Dendritic cell treated with granulocyte-macrophage colony-stimulating factor and Interleukin-4, amounts not matched to agents 40 ng/mL and 50 ng/mL, for 4 days (primary cell): ENCODE results near the gene NLRP6.
"Not testable (repeated sequence)": the region's sequence is repeated elsewhere in the genome, so short reads cannot be mapped to it uniquely, and the experiment has no call there.

Experiments used
- H3K27ac Mint-ChIP-seq: one replicate; pipeline ENCODE4 v1.8.0; 2022; ENCODE audit warnings: mild to moderate bottlenecking, mixed read lengths
- H3K27me3 Mint-ChIP-seq: one replicate; pipeline ENCODE4 v1.8.0; 2022; ENCODE audit warnings: mild to moderate bottlenecking, mixed read lengths
- H3K36me3 Mint-ChIP-seq: one replicate; pipeline ENCODE4 v1.8.0; 2022; ENCODE audit warnings: low read depth, mixed read lengths
- H3K4me1 Mint-ChIP-seq: one replicate; pipeline ENCODE4 v1.8.0; 2022; ENCODE audit warnings: low read depth, mixed read lengths
- H3K4me3 Mint-ChIP-seq: one replicate; pipeline ENCODE4 v1.8.0; 2022; ENCODE audit warnings: mild to moderate bottlenecking, moderate library complexity, mixed read lengths
- H3K9me3 Mint-ChIP-seq: one replicate; pipeline ENCODE4 v1.8.0; 2022; ENCODE audit warnings: mixed read lengths
- intact Hi-C: fragments of 100-400 bp; cut with micrococcal nuclease; formaldehyde crosslinking; loops from one replicate; pipeline ENCODE4 v1.15.0; 2022

NLRP6 gene

GRCh38 chr11:266676-267439 is 11.3 kb upstream of the NLRP6 start:
- no peaks in the 10 kb centered on the region for H3K36me3 Mint-ChIP-seq
- intact Hi-C loops: no loop called here
- peak overlapping the region; percentile 99 for H3K27ac Mint-ChIP-seq
- H3K4me3 Mint-ChIP-seq: peak overlapping the region; percentile 50
- peaks cover 44% of the 10 kb centered on the region for H3K4me1 Mint-ChIP-seq
- H3K27me3 Mint-ChIP-seq: peaks cover 2% of the 10 kb centered on the region
- no peaks in the 10 kb centered on the region for H3K9me3 Mint-ChIP-seq

GRCh38 chr11:267491-267994 is 10.7 kb upstream of the NLRP6 start:
- Mint-ChIP-seq H3K27ac (peak overlapping the region; percentile 99), H3K4me1 (peaks cover 47% of the 10 kb centered on the region), H3K27me3 (peaks cover 5% of the 10 kb centered on the region), H3K36me3 (no peaks in the 10 kb centered on the region), H3K4me3 (peak overlapping the region; percentile 77), H3K9me3 (no peaks in the 10 kb centered on the region)
- intact Hi-C loops: no loop called here

- H3K4me3 Mint-ChIP-seq: peak overlapping the region; percentile 77
- not testable (repeated sequence) for H3K9me3 Mint-ChIP-seq, H3K36me3 Mint-ChIP-seq
- peaks cover 10% of the 10 kb centered on the region for H3K27me3 Mint-ChIP-seq
- H3K4me1 Mint-ChIP-seq: peaks cover 51% of the 10 kb centered on the region
- H3K27ac Mint-ChIP-seq: peak overlapping the region; percentile 99
- intact Hi-C loops: loop anchor here (1.0 to 2.0 kb wide), 3 partner anchors 9 to 62 kb away; partner anchors contain the start of genes BET1L, PSMD13, RIC8A and SIRT3
Measured at GRCh38 chr11:268716-269145, 9.5 kb upstream of the NLRP6 start.

GRCh38 chr11:269146-269890 is 8.9 kb upstream of the NLRP6 start:
- Mint-ChIP-seq H3K4me1 (peaks cover 55% of the 10 kb centered on the region), H3K27me3 (peaks cover 10% of the 10 kb centered on the region), H3K36me3 (no peaks in the 10 kb centered on the region), H3K4me3 (peak overlapping the region; percentile 77), H3K27ac (peak overlapping the region; percentile 99), H3K9me3 (no peaks in the 10 kb centered on the region)
- intact Hi-C loops: loop anchor here (1.0 to 2.0 kb wide), 2 partner anchors 8 to 63 kb away; partner anchors contain the start of genes BET1L and RIC8A

- H3K27me3 Mint-ChIP-seq: peaks cover 12% of the 10 kb centered on the region
- H3K4me3 Mint-ChIP-seq: peak overlapping the region; percentile 2
- H3K36me3 Mint-ChIP-seq: no peaks in the 10 kb centered on the region
- H3K27ac Mint-ChIP-seq: peak overlapping the region; percentile 99
- no peaks in the 10 kb centered on the region for H3K9me3 Mint-ChIP-seq
- intact Hi-C loops: loop anchor here (5.0 kb wide), 1 partner anchor 37 kb away; the partner anchor contains the start of gene IFITM2
- peaks cover 65% of the 10 kb centered on the region for H3K4me1 Mint-ChIP-seq
Measured at GRCh38 chr11:270451-271318, 7.5 kb upstream of the NLRP6 start.

GRCh38 chr11:271319-271715 is 6.9 kb upstream of the NLRP6 start:
- peaks cover 65% of the 10 kb centered on the region for H3K4me1 Mint-ChIP-seq
- intact Hi-C loops: loop anchor here (5.0 kb wide), 1 partner anchor 36 kb away; the partner anchor contains the start of gene IFITM2
- no peaks in the 10 kb centered on the region for H3K36me3 Mint-ChIP-seq
- H3K9me3 Mint-ChIP-seq: no peaks in the 10 kb centered on the region
- H3K4me3 Mint-ChIP-seq: no peak overlapping the region
- H3K27ac Mint-ChIP-seq: peak overlapping the region; percentile 99
- H3K27me3 Mint-ChIP-seq: peaks cover 15% of the 10 kb centered on the region

- intact Hi-C loops: loop anchor here (5.0 kb wide), 1 partner anchor 35 kb away; the partner anchor contains the start of gene IFITM2
- Mint-ChIP-seq H3K36me3 (no peaks in the 10 kb centered on the region), H3K9me3 (no peaks in the 10 kb centered on the region), H3K27me3 (peaks cover 23% of the 10 kb centered on the region), H3K4me1 (peaks cover 59% of the 10 kb centered on the region), H3K27ac (peak overlapping the region; percentile 99), H3K4me3 (no peak overlapping the region)
Measured at GRCh38 chr11:272195-272930, 5.8 kb upstream of the NLRP6 start.

- peak overlapping the region; percentile 99 for H3K27ac Mint-ChIP-seq
- H3K4me1 Mint-ChIP-seq: peaks cover 59% of the 10 kb centered on the region
- H3K36me3 Mint-ChIP-seq: no peaks in the 10 kb centered on the region
- intact Hi-C loops: loop anchor here (5.0 kb wide), 1 partner anchor 34 kb away; the partner anchor contains the start of gene IFITM2
- no peak overlapping the region for H3K4me3 Mint-ChIP-seq
- peaks cover 27% of the 10 kb centered on the region for H3K27me3 Mint-ChIP-seq
- no peaks in the 10 kb centered on the region for H3K9me3 Mint-ChIP-seq
Measured at GRCh38 chr11:272931-273198, 5.3 kb upstream of the NLRP6 start.

- peaks cover 59% of the 10 kb centered on the region for H3K27me3 Mint-ChIP-seq
- H3K4me3 Mint-ChIP-seq: no peak overlapping the region
- no peak overlapping the region for H3K27ac Mint-ChIP-seq
- intact Hi-C loops: no loop called here
- H3K4me1 Mint-ChIP-seq: peaks cover 53% of the 10 kb centered on the region
- no peaks in the 10 kb centered on the region for H3K9me3 Mint-ChIP-seq
- H3K36me3 Mint-ChIP-seq: no peaks in the 10 kb centered on the region
Measured at GRCh38 chr11:276219-276618, 2.0 kb upstream of the NLRP6 start.

- H3K4me3 Mint-ChIP-seq: no peak overlapping the region
- H3K27ac Mint-ChIP-seq: peak overlapping the region; percentile 58
- H3K4me1 Mint-ChIP-seq: peaks cover 60% of the 10 kb centered on the region
- H3K36me3 Mint-ChIP-seq: no peaks in the 10 kb centered on the region
- intact Hi-C loops: no loop called here
- peaks cover 80% of the 10 kb centered on the region for H3K27me3 Mint-ChIP-seq
- no peaks in the 10 kb centered on the region for H3K9me3 Mint-ChIP-seq
Measured at GRCh38 chr11:279040-279965, 1.1 kb downstream of the NLRP6 start.

- peaks cover 88% of the 10 kb centered on the region for H3K27me3 Mint-ChIP-seq
- H3K27ac Mint-ChIP-seq: no peak overlapping the region
- no peaks in the 10 kb centered on the region for H3K9me3 Mint-ChIP-seq
- no peaks in the 10 kb centered on the region for H3K36me3 Mint-ChIP-seq
- H3K4me3 Mint-ChIP-seq: peak overlapping the region; percentile 59
- H3K4me1 Mint-ChIP-seq: peaks cover 54% of the 10 kb centered on the region
- intact Hi-C loops: no loop called here
Measured at GRCh38 chr11:279966-280705, 1.9 kb downstream of the NLRP6 start.
